GM19438 (cell line): ENCODE results near the gene RPS5.

ENCODE experiments used
- ATAC-seq: cut with Tn5 transposase; IDR thresholded peaks from one replicate; pipeline ENCODE4 v1.9.1; 2021; ENCODE audit warnings: low read depth; ENCODE audit not compliant: unreplicated experiment

RPS5 gene

GRCh38 chr19:58381460-58382212, 5.4 kb upstream of the RPS5 start:
- ATAC-seq, result no peak

- no peak for ATAC-seq
These were observed 4.0 kb upstream of the RPS5 start for GRCh38 chr19:58382997-58383603.

GRCh38 chr19:58385313-58385890, 1.7 kb upstream of the RPS5 start:
- no peak for ATAC-seq

GRCh38 chr19:58385891-58386575, 1.0 kb upstream of the RPS5 start:
- peak; percentile 4 for ATAC-seq

GRCh38 chr19:58387338-58388174, 487 bp downstream of the RPS5 start:
- no peak for ATAC-seq

- ATAC-seq, result no peak
These were observed 1.1 kb downstream of the RPS5 start for GRCh38 chr19:58388175-58388526.

GRCh38 chr19:58392945-58393724, 6.1 kb downstream of the RPS5 start:
- no peak for ATAC-seq

GRCh38 chr19:58393725-58394033, 6.6 kb downstream of the RPS5 start:
- no peak for ATAC-seq

- no peak for ATAC-seq
These were observed 7.8 kb downstream of the RPS5 start for GRCh38 chr19:58394821-58395219.

GRCh38 chr19:58395220-58395978, 8.3 kb downstream of the RPS5 start, which contains the start of gene RNF225:
TSS of gene RNF225 (plus strand) at chr19:58395656. CDS start at chr19:58396090, 434 bp downstream.
- no peak for ATAC-seq

- no peak for ATAC-seq
These were observed 9.0 kb downstream of the RPS5 start for GRCh38 chr19:58395979-58396627.

GRCh38 chr19:58396691-58397532, 9.8 kb downstream of the RPS5 start:
- ATAC-seq, result no peak

- ATAC-seq, result no peak
These were observed 10.5 kb downstream of the RPS5 start for GRCh38 chr19:58397533-58398037.

- no peak for ATAC-seq
These were observed 11.0 kb downstream of the RPS5 start for GRCh38 chr19:58398087-58398486.

GRCh38 chr19:58398545-58398944, 11.5 kb downstream of the RPS5 start:
- no peak for ATAC-seq

- ATAC-seq, result no peak
These were observed 12.8 kb downstream of the RPS5 start for GRCh38 chr19:58399903-58400302.

GRCh38 chr19:58400316-58400915, 13.3 kb downstream of the RPS5 start:
- ATAC-seq, result no peak
